Measurements from ENCODE around the gene TACR1.

The TACR1 gene

DNA sequence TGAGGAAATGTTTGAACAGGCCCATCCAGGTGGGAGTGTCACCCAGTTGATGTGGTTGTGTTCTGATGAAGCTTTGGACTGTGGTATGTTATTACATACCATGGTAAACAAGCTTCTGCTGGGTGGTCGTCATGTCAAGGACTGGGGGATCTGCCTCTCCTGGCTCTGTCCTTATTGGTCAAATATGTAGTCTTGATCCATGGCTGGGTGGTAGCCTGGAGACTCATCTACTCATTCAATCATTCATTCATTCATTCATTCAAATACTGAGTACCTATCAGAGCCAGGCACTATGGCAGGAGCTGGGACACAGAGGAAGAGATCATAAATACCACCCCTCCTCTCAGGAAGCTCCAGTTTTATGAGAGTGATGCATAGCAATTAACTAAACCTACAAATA is 60.8 kb downstream of the TACR1 start:
- Histone ChIP-seq H3K27ac (ENCODE audit: extremely low read depth, low read depth, low read length) (no peak overlapping the region), H3K4me1 (ENCODE audit: control insufficient read depth, insufficient read depth, low read length) (peaks cover 16% of the 10 kb centered on the region), H3K4me3 (ENCODE audit: low read depth, low read length) (no peak overlapping the region), H3K9me3 (ENCODE audit: control insufficient read depth, insufficient read depth, low read depth, low read length) (no peaks in the 10 kb centered on the region), H3K36me3 (ENCODE audit: control insufficient read depth in 2 of 2, insufficient read depth in 1 of 2, low read length in 2 of 2) (no peaks in the 10 kb centered on the region)
- TF ChIP-seq, protein P1, sequence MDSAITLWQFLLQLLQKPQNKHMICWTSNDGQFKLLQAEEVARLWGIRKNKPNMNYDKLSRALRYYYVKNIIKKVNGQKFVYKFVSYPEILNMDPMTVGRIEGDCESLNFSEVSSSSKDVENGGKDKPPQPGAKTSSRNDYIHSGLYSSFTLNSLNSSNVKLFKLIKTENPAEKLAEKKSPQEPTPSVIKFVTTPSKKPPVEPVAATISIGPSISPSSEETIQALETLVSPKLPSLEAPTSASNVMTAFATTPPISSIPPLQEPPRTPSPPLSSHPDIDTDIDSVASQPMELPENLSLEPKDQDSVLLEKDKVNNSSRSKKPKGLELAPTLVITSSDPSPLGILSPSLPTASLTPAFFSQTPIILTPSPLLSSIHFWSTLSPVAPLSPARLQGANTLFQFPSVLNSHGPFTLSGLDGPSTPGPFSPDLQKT (IDR thresholded peaks at IDR 0.05; ENCODE audit: borderline replicate concordance, low read depth, low read length): no peak
- TF ChIP-seq ZNF366 (tag by site-specific recombination; conservative IDR thresholded peaks at IDR 0.05) (no peak), ZNF426 (tag by site-specific recombination; IDR thresholded peaks at IDR 0.05) (no peak), ZFP3 (tag by site-specific recombination; IDR thresholded peaks at IDR 0.05; ENCODE audit: low read depth) (no peak), ZNF558 (tag by site-specific recombination; IDR thresholded peaks at IDR 0.05) (no peak), ZNF335 (tag by site-specific recombination; conservative IDR thresholded peaks at IDR 0.05) (no peak), ZNF768 (tag by site-specific recombination; IDR thresholded peaks at IDR 0.05) (no peak), ZNF747 (tag by site-specific recombination; IDR thresholded peaks at IDR 0.05) (no peak), GLIS1 (tag by site-specific recombination; IDR thresholded peaks at IDR 0.05) (no peak), ZNF138 (tag by site-specific recombination; IDR thresholded peaks at IDR 0.05; ENCODE audit: borderline replicate concordance) (no peak), ZFP37 (tag by site-specific recombination; IDR thresholded peaks at IDR 0.05) (no peak)
- TF ChIP-seq, protein P2, sequence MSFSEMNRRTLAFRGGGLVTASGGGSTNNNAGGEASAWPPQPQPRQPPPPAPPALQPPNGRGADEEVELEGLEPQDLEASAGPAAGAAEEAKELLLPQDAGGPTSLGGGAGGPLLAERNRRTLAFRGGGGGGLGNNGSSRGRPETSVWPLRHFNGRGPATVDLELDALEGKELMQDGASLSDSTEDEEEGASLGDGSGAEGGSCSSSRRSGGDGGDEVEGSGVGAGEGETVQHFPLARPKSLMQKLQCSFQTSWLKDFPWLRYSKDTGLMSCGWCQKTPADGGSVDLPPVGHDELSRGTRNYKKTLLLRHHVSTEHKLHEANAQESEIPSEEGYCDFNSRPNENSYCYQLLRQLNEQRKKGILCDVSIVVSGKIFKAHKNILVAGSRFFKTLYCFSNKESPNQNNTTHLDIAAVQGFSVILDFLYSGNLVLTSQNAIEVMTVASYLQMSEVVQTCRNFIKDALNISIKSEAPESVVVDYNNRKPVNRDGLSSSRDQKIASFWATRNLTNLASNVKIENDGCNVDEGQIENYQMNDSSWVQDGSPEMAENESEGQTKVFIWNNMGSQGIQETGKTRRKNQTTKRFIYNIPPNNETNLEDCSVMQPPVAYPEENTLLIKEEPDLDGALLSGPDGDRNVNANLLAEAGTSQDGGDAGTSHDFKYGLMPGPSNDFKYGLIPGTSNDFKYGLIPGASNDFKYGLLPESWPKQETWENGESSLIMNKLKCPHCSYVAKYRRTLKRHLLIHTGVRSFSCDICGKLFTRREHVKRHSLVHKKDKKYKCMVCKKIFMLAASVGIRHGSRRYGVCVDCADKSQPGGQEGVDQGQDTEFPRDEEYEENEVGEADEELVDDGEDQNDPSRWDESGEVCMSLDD (tag by site-specific recombination; IDR thresholded peaks at IDR 0.05): no peak
- TF ChIP-seq, protein P3, sequence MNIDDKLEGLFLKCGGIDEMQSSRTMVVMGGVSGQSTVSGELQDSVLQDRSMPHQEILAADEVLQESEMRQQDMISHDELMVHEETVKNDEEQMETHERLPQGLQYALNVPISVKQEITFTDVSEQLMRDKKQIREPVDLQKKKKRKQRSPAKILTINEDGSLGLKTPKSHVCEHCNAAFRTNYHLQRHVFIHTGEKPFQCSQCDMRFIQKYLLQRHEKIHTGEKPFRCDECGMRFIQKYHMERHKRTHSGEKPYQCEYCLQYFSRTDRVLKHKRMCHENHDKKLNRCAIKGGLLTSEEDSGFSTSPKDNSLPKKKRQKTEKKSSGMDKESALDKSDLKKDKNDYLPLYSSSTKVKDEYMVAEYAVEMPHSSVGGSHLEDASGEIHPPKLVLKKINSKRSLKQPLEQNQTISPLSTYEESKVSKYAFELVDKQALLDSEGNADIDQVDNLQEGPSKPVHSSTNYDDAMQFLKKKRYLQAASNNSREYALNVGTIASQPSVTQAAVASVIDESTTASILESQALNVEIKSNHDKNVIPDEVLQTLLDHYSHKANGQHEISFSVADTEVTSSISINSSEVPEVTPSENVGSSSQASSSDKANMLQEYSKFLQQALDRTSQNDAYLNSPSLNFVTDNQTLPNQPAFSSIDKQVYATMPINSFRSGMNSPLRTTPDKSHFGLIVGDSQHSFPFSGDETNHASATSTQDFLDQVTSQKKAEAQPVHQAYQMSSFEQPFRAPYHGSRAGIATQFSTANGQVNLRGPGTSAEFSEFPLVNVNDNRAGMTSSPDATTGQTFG (tag by site-specific recombination; IDR thresholded peaks at IDR 0.05; ENCODE audit: borderline replicate concordance): no peak
- TF ChIP-seq, protein P4, sequence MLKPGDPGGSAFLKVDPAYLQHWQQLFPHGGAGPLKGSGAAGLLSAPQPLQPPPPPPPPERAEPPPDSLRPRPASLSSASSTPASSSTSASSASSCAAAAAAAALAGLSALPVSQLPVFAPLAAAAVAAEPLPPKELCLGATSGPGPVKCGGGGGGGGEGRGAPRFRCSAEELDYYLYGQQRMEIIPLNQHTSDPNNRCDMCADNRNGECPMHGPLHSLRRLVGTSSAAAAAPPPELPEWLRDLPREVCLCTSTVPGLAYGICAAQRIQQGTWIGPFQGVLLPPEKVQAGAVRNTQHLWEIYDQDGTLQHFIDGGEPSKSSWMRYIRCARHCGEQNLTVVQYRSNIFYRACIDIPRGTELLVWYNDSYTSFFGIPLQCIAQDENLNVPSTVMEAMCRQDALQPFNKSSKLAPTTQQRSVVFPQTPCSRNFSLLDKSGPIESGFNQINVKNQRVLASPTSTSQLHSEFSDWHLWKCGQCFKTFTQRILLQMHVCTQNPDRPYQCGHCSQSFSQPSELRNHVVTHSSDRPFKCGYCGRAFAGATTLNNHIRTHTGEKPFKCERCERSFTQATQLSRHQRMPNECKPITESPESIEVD (tag by site-specific recombination; IDR thresholded peaks at IDR 0.05): no peak
- CTCF ChIA-PET: no interaction called here
- POLR2A ChIA-PET: no interaction called here

DNA sequence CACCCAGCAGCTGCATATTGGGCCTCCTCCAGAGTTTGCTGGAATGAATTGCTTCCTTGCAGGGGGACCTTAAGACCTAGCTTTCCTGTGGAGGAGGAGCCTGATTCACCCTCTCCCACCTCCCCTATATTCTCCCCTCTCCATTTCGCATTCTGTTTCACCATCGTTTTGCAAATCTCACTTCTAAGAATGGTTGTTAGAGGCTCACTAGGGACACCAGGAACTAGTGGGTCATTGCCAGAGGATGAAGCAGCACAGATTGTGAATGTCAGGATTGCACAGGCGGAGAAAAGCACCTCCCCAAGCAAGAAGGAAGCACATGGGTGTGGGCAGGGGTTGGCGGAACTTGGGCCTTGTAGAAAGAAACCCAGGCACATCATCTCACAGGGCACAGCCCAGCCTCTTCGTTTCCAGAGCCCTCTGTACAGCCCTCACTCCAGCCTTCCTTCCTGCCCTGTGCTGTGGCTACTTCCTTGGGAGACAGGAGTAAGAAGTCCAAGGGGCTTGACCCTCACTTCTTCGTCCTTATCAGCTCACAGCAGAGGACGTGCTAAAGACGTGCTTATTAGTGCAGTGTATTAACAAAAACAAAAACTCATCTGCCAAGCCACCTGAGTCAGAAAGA is 63.4 kb downstream of the TACR1 start:
- Histone ChIP-seq H3K4me1 (ENCODE audit: control insufficient read depth, insufficient read depth, low read length) (peaks cover 16% of the 10 kb centered on the region), H3K27ac (ENCODE audit: extremely low read depth, low read depth, low read length) (no peak overlapping the region), H3K4me3 (ENCODE audit: low read depth, low read length) (no peak overlapping the region), H3K9me3 (ENCODE audit: control insufficient read depth, insufficient read depth, low read depth, low read length) (no peaks in the 10 kb centered on the region), H3K36me3 (ENCODE audit: control insufficient read depth in 2 of 2, insufficient read depth in 1 of 2, low read length in 2 of 2) (no peaks in the 10 kb centered on the region)
- ChIA-PET CTCF (interaction anchor here (0.7 kb wide), 1 partner anchor 487 kb away, joined by 3 read pairs; no protein-coding TSS in a partner anchor), POLR2A (no interaction called here)
- TF ChIP-seq, protein P5, sequence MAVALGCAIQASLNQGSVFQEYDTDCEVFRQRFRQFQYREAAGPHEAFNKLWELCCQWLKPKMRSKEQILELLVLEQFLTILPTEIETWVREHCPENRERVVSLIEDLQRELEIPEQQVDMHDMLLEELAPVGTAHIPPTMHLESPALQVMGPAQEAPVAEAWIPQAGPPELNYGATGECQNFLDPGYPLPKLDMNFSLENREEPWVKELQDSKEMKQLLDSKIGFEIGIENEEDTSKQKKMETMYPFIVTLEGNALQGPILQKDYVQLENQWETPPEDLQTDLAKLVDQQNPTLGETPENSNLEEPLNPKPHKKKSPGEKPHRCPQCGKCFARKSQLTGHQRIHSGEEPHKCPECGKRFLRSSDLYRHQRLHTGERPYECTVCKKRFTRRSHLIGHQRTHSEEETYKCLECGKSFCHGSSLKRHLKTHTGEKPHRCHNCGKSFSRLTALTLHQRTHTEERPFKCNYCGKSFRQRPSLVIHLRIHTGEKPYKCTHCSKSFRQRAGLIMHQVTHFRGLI (tag by site-specific recombination; IDR thresholded peaks at IDR 0.05): no peak
- TF ChIP-seq, protein P6, sequence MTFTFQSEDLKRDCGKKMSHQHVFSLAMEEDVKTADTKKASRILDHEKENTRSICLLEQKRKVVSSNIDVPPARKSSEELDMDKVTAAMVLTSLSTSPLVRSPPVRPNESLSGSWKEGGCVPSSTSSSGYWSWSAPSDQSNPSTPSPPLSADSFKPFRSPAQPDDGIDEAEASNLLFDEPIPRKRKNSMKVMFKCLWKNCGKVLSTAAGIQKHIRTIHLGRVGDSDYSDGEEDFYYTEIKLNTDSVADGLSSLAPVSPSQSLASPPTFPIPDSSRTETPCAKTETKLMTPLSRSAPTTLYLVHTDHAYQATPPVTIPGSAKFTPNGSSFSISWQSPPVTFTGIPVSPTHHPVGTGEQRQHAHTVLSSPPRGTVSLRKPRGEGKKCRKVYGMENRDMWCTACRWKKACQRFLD (tag by site-specific recombination; IDR thresholded peaks at IDR 0.05): no peak
- TF ChIP-seq ZNF600 (tag by site-specific recombination; IDR thresholded peaks at IDR 0.05) (no peak), YY2 (tag by site-specific recombination; IDR thresholded peaks at IDR 0.05) (no peak), ZIC2 (tag by site-specific recombination; IDR thresholded peaks at IDR 0.05) (no peak), ZNF623 (tag by site-specific recombination; IDR thresholded peaks at IDR 0.05) (no peak), ZNF350 (tag by site-specific recombination; IDR thresholded peaks at IDR 0.05) (no peak), ZNF426 (tag by site-specific recombination; IDR thresholded peaks at IDR 0.05) (no peak), ZNF837 (tag by site-specific recombination; IDR thresholded peaks at IDR 0.05) (no peak)
- TF ChIP-seq, protein P7, sequence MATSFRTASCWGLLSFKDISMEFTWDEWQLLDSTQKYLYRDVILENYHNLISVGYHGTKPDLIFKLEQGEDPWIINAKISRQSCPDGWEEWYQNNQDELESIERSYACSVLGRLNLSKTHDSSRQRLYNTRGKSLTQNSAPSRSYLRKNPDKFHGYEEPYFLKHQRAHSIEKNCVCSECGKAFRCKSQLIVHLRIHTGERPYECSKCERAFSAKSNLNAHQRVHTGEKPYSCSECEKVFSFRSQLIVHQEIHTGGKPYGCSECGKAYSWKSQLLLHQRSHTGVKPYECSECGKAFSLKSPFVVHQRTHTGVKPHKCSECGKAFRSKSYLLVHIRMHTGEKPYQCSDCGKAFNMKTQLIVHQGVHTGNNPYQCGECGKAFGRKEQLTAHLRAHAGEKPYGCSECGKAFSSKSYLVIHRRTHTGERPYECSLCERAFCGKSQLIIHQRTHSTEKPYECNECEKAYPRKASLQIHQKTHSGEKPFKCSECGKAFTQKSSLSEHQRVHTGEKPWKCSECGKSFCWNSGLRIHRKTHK (tag by site-specific recombination; IDR thresholded peaks at IDR 0.05): no peak

All from HEK293 (cell line).